Uterus (tissue), 4 donors: ENCODE measurements around the gene PPP3CB. TPM values are rescaled to one million over a fixed set of nuclear protein-coding genes. Genes with fewer than 3 reads are reported as not detected.
"Not testable (repeated sequence)": the region's sequence is repeated elsewhere in the genome, so short reads cannot be mapped to it uniquely, and the experiment has no call there.

Experiments
- DNase-seq, 2 donors: peaks; one replicate each; pipeline ENCODE4 v3.0.0-alpha.2; 2019 to 2020
- H3K27ac ChIP-seq, 2 donors: fragments of 200-600 bp; sonication (generic); 1 replicate in 1 of 2; 2 replicates in 1 of 2; pipeline ENCODE4 v1.5.1; 2016 to 2018
- H3K27me3 ChIP-seq, 2 donors: fragments of 200-600 bp; sonication (generic); one replicate each; pipeline ENCODE4 v1.5.1; 2018 to 2019; ENCODE audit warnings: control low read depth in 1 of 2
- H3K36me3 ChIP-seq, 2 donors: fragments of 200-600 bp; sonication (generic); one replicate each; pipeline ENCODE4 v1.5.1; 2019; ENCODE audit warnings: control low read depth in 1 of 2
- H3K4me1 ChIP-seq, 2 donors: fragments of 200-600 bp; sonication (generic); one replicate each; pipeline ENCODE4 v1.5.1; 2018 to 2019; ENCODE audit warnings: control low read depth in 1 of 2
- H3K4me3 ChIP-seq, 2 donors: fragments of 200-600 bp; sonication (generic); 1 replicate in 1 of 2; 2 replicates in 1 of 2; pipeline ENCODE4 v1.5.1; 2018 to 2019; ENCODE audit warnings: mild to moderate bottlenecking in 1 of 2
- H3K9me3 ChIP-seq, 2 donors: fragments of 200-600 bp; sonication (generic); one replicate each; pipeline ENCODE4 v1.5.1; 2019; ENCODE audit warnings: control low read depth in 1 of 2
- POLR2A ChIP-seq, 2 donors: fragments of 450-650 bp; IDR thresholded peaks; one replicate each; pipeline ENCODE4 v1.6.1; 2016; ENCODE audit warnings: antibody characterized with exemption in 2 of 2, mild to moderate bottlenecking in 1 of 2, moderate library complexity in 1 of 2
- intact Hi-C: fragments of 100-400 bp; cut with DNase I; formaldehyde crosslinking; loops from one replicate; pipeline ENCODE4 v1.15.1; 2023; ENCODE audit warnings: low total_unique reads
- small RNA-seq: library from RNA; depleted of rRNA; stranded (forward); fragments of <200 nt; gene quantifications from one replicate; pipeline ENCODE3, GENCODE V24; 2016
- total RNA-seq, 4 donors: library from RNA; depleted of rRNA in 3 of 4; stranded (reverse); fragments of >200 nt in 3 of 4; gene quantifications; one replicate each; pipeline versions ENCODE4 v1.1.0 to v1.2.4, GENCODE V29; 2014 to 2023
- TF ChIP-seq, protein P1 (sequence below), 4 experiments: fragments of 200-600 bp in 2 of 4; fragments of 450-650 bp in 2 of 4; sonication (generic) in 2 of 4; IDR thresholded peaks; one replicate each; pipeline ENCODE4 v1.5.1; 2016 to 2019; ENCODE audit warnings: antibody characterized with exemption in 4 of 4, mild to moderate bottlenecking in 2 of 4, moderate library complexity in 1 of 4
- donor health status: DM: yes; HTN: yes; CAD: no.

PPP3CB gene
- total RNA-seq, 4 donors from 2014 or later, result 40.0 to 80.5 (median 70.1) TPM

DNA sequence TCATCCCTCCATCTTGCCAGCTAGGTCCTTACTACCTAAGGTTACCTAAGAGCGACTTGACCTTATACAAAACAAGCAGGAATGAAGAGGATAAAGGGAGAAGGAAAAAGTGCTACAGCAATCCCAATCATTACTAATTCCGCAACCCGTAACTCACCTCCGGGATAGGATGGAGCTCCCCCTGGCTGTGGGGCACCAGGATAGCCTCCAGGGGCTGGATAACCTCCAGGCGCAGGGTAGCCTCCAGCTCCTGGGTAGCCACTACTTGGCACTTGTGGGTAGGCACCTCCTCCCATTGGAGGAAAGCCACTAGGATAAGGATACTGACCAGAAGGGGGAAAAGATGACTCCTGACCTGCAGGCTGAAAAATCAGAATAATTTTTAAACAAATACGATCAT, 97.8 kb downstream of the PPP3CB start:
- Histone ChIP-seq H3K36me3 (no peaks in the 10 kb centered on the region), H3K27ac (no peak overlapping the region), H3K9me3 (no peaks in the 10 kb centered on the region), H3K4me1 (no peaks in the 10 kb centered on the region), H3K27me3 (no peaks in the 10 kb centered on the region), H3K4me3 (no peak overlapping the region)
- DNase-seq, result no peak
- intact Hi-C loops, result no loop called here
- TF ChIP-seq POLR2A (IDR thresholded peaks at IDR 0.05), result no peak
- TF ChIP-seq, protein P1, sequence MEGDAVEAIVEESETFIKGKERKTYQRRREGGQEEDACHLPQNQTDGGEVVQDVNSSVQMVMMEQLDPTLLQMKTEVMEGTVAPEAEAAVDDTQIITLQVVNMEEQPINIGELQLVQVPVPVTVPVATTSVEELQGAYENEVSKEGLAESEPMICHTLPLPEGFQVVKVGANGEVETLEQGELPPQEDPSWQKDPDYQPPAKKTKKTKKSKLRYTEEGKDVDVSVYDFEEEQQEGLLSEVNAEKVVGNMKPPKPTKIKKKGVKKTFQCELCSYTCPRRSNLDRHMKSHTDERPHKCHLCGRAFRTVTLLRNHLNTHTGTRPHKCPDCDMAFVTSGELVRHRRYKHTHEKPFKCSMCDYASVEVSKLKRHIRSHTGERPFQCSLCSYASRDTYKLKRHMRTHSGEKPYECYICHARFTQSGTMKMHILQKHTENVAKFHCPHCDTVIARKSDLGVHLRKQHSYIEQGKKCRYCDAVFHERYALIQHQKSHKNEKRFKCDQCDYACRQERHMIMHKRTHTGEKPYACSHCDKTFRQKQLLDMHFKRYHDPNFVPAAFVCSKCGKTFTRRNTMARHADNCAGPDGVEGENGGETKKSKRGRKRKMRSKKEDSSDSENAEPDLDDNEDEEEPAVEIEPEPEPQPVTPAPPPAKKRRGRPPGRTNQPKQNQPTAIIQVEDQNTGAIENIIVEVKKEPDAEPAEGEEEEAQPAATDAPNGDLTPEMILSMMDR (IDR thresholded peaks at IDR 0.05), result no peak

- DNase-seq, H3K4me1 ChIP-seq, intact Hi-C loops, H3K36me3 ChIP-seq, H3K4me3 ChIP-seq, H3K9me3 ChIP-seq, H3K27me3 ChIP-seq, H3K27ac ChIP-seq: not testable (repeated sequence)
Observed at GRCh38 chr10:73394325-73394724, 101.5 kb downstream of the PPP3CB start.

- no peak for DNase-seq
- intact Hi-C loops, result no loop called here
- no peak overlapping the region for H3K4me3 ChIP-seq
- H3K27me3 ChIP-seq, result no peaks in the 10 kb centered on the region
- no peaks in the 10 kb centered on the region for H3K36me3 ChIP-seq
- no peaks in the 10 kb centered on the region for H3K9me3 ChIP-seq
- no peaks in the 10 kb centered on the region for H3K4me1 ChIP-seq
- no peak overlapping the region for H3K27ac ChIP-seq
- TF ChIP-seq POLR2A (IDR thresholded peaks at IDR 0.05), result no peak
- TF ChIP-seq, protein P1 (IDR thresholded peaks at IDR 0.05), result no peak
Observed at GRCh38 chr10:73388228-73388627, 107.6 kb downstream of the PPP3CB start.

DNA sequence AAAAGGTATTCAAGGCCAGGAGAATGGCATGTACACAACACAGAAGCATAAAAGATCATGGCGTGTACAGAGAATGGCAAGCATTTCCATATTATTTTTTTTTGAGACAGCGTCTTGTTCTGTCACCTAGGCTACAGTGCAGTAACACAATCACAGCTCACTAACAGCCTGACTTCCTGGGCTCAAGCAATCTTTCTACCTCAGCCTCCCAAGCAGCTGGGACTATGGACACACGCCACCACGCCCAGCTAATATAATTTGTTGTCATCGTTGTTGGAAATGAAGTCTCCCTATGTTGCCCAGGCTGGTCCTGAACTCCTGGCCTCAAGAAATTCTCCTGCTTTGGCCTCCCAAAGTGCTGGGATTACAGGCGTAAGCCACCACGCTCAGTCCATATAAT, 109.2 kb downstream of the PPP3CB start:
- Histone ChIP-seq H3K36me3 (no peaks in the 10 kb centered on the region), H3K4me1 (no peaks in the 10 kb centered on the region), H3K27ac (no peak overlapping the region), H3K27me3 (no peaks in the 10 kb centered on the region), H3K4me3 (no peak overlapping the region), H3K9me3 (no peaks in the 10 kb centered on the region)
- intact Hi-C loops, result no loop called here
- no peak for DNase-seq
- TF ChIP-seq, protein P1 (IDR thresholded peaks at IDR 0.05), result no peak
- TF ChIP-seq POLR2A (IDR thresholded peaks at IDR 0.05), result no peak

Small RNA genes within 50 kb of the gene (small RNA-seq; reads per million reads assigned to genes)
- not detected for gene RNU6-883P

Other genes with a start within 250 kb of the PPP3CB start
- 10 to 100 TPM in 3 of 4 donors, 1 to 10 TPM in 1; 8.2 to 45.3 (median 19.3) TPM for gene DNAJC9, start 248.8 kb downstream of the PPP3CB start, total RNA-seq
- 10 to 100 TPM in 3 of 4 donors, 1 to 10 TPM in 1; 6.8 to 67.7 (median 54.0) TPM for gene MRPS16, start 243.4 kb downstream of the PPP3CB start, total RNA-seq
- gene CFAP70, start 137.2 kb downstream of the PPP3CB start, total RNA-seq, result 10 to 100 TPM in 1 of 4 donors, 1 to 10 TPM in 3; 1.5 to 11.3 (median 3.0) TPM
- 100 to 1,000 TPM in 1 of 4 donors, 10 to 100 TPM in 3; 42.3 to 106 (median 65.6) TPM for gene ANXA7, start 82.0 kb downstream of the PPP3CB start, total RNA-seq
- gene MSS51, start 62.5 kb downstream of the PPP3CB start, total RNA-seq, result 1 to 10 TPM in 2 of 4 donors, under 1 TPM in 1, not detected in 1; 0.51 to 7.3 (median 5.5) TPM
- gene USP54, start 95.3 kb upstream of the PPP3CB start, total RNA-seq, result 10 to 100 TPM; 10.6 to 73.7 (median 40.5) TPM
- gene MYOZ1, start 145.4 kb upstream of the PPP3CB start, total RNA-seq, result 1 to 10 TPM in 2 of 4 donors, not detected in 2; 1.6 to 1.7 TPM
- under 1 TPM in 1 of 4 donors, not detected in 3; 0.37 TPM for gene SYNPO2L, start 160.0 kb upstream of the PPP3CB start, total RNA-seq
- 10 to 100 TPM in 1 of 4 donors, 1 to 10 TPM in 2, under 1 TPM in 1; 0.77 to 11.2 (median 3.7) TPM for gene AGAP5, start 202.1 kb upstream of the PPP3CB start, total RNA-seq
- gene SEC24C, start 248.3 kb upstream of the PPP3CB start, total RNA-seq, result 10 to 100 TPM; 25.3 to 75.9 (median 40.1) TPM